ENCODE measurements around the gene RBM8A.

RBM8A gene

DNA sequence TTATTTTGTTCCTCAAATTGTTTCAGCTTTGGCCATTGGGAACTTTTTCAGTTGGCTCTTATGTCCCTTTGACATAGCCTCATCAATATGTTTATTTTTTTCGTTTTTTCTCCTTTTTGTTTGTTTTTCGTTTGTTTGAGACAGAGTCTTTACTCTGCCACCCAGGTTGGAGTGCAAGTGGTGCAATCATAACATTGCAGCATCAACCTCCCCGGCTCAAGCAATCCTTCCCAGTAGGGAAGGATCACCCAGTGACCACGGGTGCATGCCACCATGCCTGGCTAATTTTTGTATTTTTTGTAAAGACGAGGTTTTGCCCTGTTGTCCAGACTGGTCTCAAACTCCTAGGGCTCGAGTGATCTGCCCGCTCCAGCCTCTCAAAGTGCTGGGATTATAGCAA, 45.3 kb upstream of the RBM8A start:
- no peak overlapping the region for H2BK15ac ChIP-seq (ENCODE audit: low read length)
- no peaks in the 10 kb centered on the region for H3K36me3 ChIP-seq (replicated peaks in 1 of 2; ENCODE audit: control insufficient read depth in 2 of 2, insufficient read depth in 2 of 2, low read length in 2 of 2)
- no peak overlapping the region for H3K4ac ChIP-seq (ENCODE audit: low read length)
- no peak overlapping the region for H4K91ac ChIP-seq (ENCODE audit: low read depth, low read length, poor library complexity)
- no peak overlapping the region for H3K18ac ChIP-seq (ENCODE audit: low read length)
- no peak overlapping the region for H2AK5ac ChIP-seq (ENCODE audit: low read depth, low read length)
- H3K9ac ChIP-seq (ENCODE audit: low read depth, low read length, poor library complexity), result no peak overlapping the region
- no peak overlapping the region for H2AFZ ChIP-seq (ENCODE audit: low read length)
- H3K9me3 ChIP-seq (replicated peaks in 1 of 2; ENCODE audit: control insufficient read depth in 2 of 2, insufficient read depth in 1 of 2, low read depth in 1 of 2, low read length in 2 of 2), result peaks cover under 1% of the 10 kb centered on the region in 2 donors
- H3K4me2 ChIP-seq (ENCODE audit: insufficient read depth, low read length, poor library complexity, severe bottlenecking), result no peak overlapping the region
- WGBS, 2 donors (ENCODE audit: extremely low coverage in 2 of 2, insufficient read length in 2 of 2, insufficient replicate concordance in 1 of 2), result no CpG with 5 or more reads among the region's 7 CpGs
- no peak overlapping the region for H3K14ac ChIP-seq (ENCODE audit: low read length)
- no peaks in the 10 kb centered on the region for H3K4me1 ChIP-seq (ENCODE audit: control insufficient read depth in 2 of 2, insufficient read depth in 1 of 2, low read depth in 1 of 2, low read length in 2 of 2)
- H4K8ac ChIP-seq (ENCODE audit: low read depth, low read length), result no peak overlapping the region
- no peaks in the 10 kb centered on the region for H3K27me3 ChIP-seq (ENCODE audit: control insufficient read depth in 3 of 3, insufficient read depth in 3 of 3, low read depth in 1 of 3, low read length in 3 of 3)
- H2BK5ac ChIP-seq (ENCODE audit: low read length), result no peak overlapping the region
- no peak overlapping the region for H2BK120ac ChIP-seq (ENCODE audit: low read depth, low read length)
- no peak overlapping the region for H3K27ac ChIP-seq (replicated peaks; ENCODE audit: low read length)
- no peak for DNase-seq (ENCODE audit: low spot score)
- H2BK12ac ChIP-seq (ENCODE audit: low read length), result no peak overlapping the region
- H3K4me3 ChIP-seq (ENCODE audit: low read length in 2 of 2), result no peak overlapping the region
- H3K23ac ChIP-seq (ENCODE audit: low read depth, low read length, poor library complexity), result no peak overlapping the region
- H3K79me1 ChIP-seq (ENCODE audit: low read depth, low read length), result no peaks in the 10 kb centered on the region

GRCh38 chr1:145967288-145967687, 40.0 kb upstream of the RBM8A start:
- no CpG with 5 or more reads among the region's 2 CpGs for WGBS, 2 donors (ENCODE audit: extremely low coverage in 2 of 2, insufficient read length in 2 of 2, insufficient replicate concordance in 1 of 2)
- Histone ChIP-seq H2BK15ac (ENCODE audit: low read length) (no peak overlapping the region), H3K14ac (ENCODE audit: low read length) (no peak overlapping the region)

GRCh38 chr1:145965119-145965744, 37.9 kb upstream of the RBM8A start:
- Histone ChIP-seq H2AFZ (ENCODE audit: low read length) (peak overlapping the region; percentile 99), H3K4ac (ENCODE audit: low read length) (no peak overlapping the region), H3K4me1 (ENCODE audit: control insufficient read depth in 2 of 2, insufficient read depth in 1 of 2, low read depth in 1 of 2, low read length in 2 of 2) (peaks cover 10 to 30% of the 10 kb centered on the region in 2 donors), H3K27me3 (ENCODE audit: control insufficient read depth in 3 of 3, insufficient read depth in 3 of 3, low read depth in 1 of 3, low read length in 3 of 3) (peaks cover 0 to 33% (median 16%) of the 10 kb centered on the region in 3 experiments), H4K8ac (ENCODE audit: low read depth, low read length) (no peak overlapping the region), H3K9ac (ENCODE audit: low read depth, low read length, poor library complexity) (no peak overlapping the region), H3K18ac (ENCODE audit: low read length) (no peak overlapping the region), H3K14ac (ENCODE audit: low read length) (no peak overlapping the region), H4K91ac (ENCODE audit: low read depth, low read length, poor library complexity) (no peak overlapping the region), H2BK12ac (ENCODE audit: low read length) (no peak overlapping the region), H3K36me3 (replicated peaks in 1 of 2; ENCODE audit: control insufficient read depth in 2 of 2, insufficient read depth in 2 of 2, low read length in 2 of 2) (no peaks in the 10 kb centered on the region), H2BK5ac (ENCODE audit: low read length) (no peak overlapping the region), H3K4me3 (ENCODE audit: low read length in 2 of 2) (peak overlapping the region; percentile 86 to 95), H3K9me3 (replicated peaks in 1 of 2; ENCODE audit: control insufficient read depth in 2 of 2, insufficient read depth in 1 of 2, low read depth in 1 of 2, low read length in 2 of 2) (peaks cover 4 to 10% of the 10 kb centered on the region in 2 donors), H2BK120ac (ENCODE audit: low read depth, low read length) (no peak overlapping the region), H2BK15ac (ENCODE audit: low read length) (no peak overlapping the region), H3K23ac (ENCODE audit: low read depth, low read length, poor library complexity) (no peak overlapping the region), H3K4me2 (ENCODE audit: insufficient read depth, low read length, poor library complexity, severe bottlenecking) (peak overlapping the region; percentile 72), H3K27ac (replicated peaks; ENCODE audit: low read length) (no peak overlapping the region), H3K79me1 (ENCODE audit: low read depth, low read length) (no peaks in the 10 kb centered on the region), H2AK5ac (ENCODE audit: low read depth, low read length) (no peak overlapping the region)
- no peak for DNase-seq (ENCODE audit: low spot score)
- WGBS, 2 donors (ENCODE audit: extremely low coverage in 2 of 2, insufficient read length in 2 of 2, insufficient replicate concordance in 1 of 2), result no CpG with 5 or more reads among the region's 5 CpGs

More at GRCh38 chr1:145967288-145967687, 40.0 kb upstream of the RBM8A start:
- Histone ChIP-seq H3K4me1 (ENCODE audit: control insufficient read depth in 2 of 2, insufficient read depth in 1 of 2, low read depth in 1 of 2, low read length in 2 of 2) (peaks cover 4 to 16% of the 10 kb centered on the region in 2 donors), H3K23ac (ENCODE audit: low read depth, low read length, poor library complexity) (no peak overlapping the region), H2AK5ac (ENCODE audit: low read depth, low read length) (no peak overlapping the region), H3K9me3 (replicated peaks in 1 of 2; ENCODE audit: control insufficient read depth in 2 of 2, insufficient read depth in 1 of 2, low read depth in 1 of 2, low read length in 2 of 2) (peaks cover 2 to 10% of the 10 kb centered on the region in 2 donors), H3K4ac (ENCODE audit: low read length) (no peak overlapping the region), H4K91ac (ENCODE audit: low read depth, low read length, poor library complexity) (no peak overlapping the region), H3K36me3 (replicated peaks in 1 of 2; ENCODE audit: control insufficient read depth in 2 of 2, insufficient read depth in 2 of 2, low read length in 2 of 2) (no peaks in the 10 kb centered on the region), H3K27ac (replicated peaks; ENCODE audit: low read length) (no peak overlapping the region), H3K27me3 (ENCODE audit: control insufficient read depth in 3 of 3, insufficient read depth in 3 of 3, low read depth in 1 of 3, low read length in 3 of 3) (peaks cover 0 to 18% (median 6%) of the 10 kb centered on the region in 3 experiments), H2BK120ac (ENCODE audit: low read depth, low read length) (no peak overlapping the region), H3K79me1 (ENCODE audit: low read depth, low read length) (no peaks in the 10 kb centered on the region), H2BK12ac (ENCODE audit: low read length) (no peak overlapping the region), H2BK5ac (ENCODE audit: low read length) (no peak overlapping the region), H3K4me2 (ENCODE audit: insufficient read depth, low read length, poor library complexity, severe bottlenecking) (no peak overlapping the region), H3K4me3 (ENCODE audit: low read length in 2 of 2) (no peak overlapping the region), H3K9ac (ENCODE audit: low read depth, low read length, poor library complexity) (no peak overlapping the region), H4K8ac (ENCODE audit: low read depth, low read length) (no peak overlapping the region), H3K18ac (ENCODE audit: low read length) (no peak overlapping the region), H2AFZ (ENCODE audit: low read length) (no peak overlapping the region)
- DNase-seq (ENCODE audit: low spot score), result no peak

- H3K27ac ChIP-seq (replicated peaks; ENCODE audit: low read length), result no peak within 1 kb of the TSS
- peak; percentile 83 for DNase-seq (ENCODE audit: low spot score)
- peaks cover 6 to 10% of the 10 kb centered on the region in 2 donors for H3K9me3 ChIP-seq (replicated peaks in 1 of 2; ENCODE audit: control insufficient read depth in 2 of 2, insufficient read depth in 1 of 2, low read depth in 1 of 2, low read length in 2 of 2)
Observed at GRCh38 chr1:145964328-145965118, 37.2 kb upstream of the RBM8A start, which contains the start of the genes ANKRD34A and POLR3GL. Gene ANKRD34A (minus strand): TSS chr1:145964575. CDS start chr1:145961759, 2,816 bp downstream. Gene POLR3GL (plus strand): TSS chr1:145964690. CDS start chr1:145974866, 10,176 bp downstream.

More at GRCh38 chr1:145964328-145965118, 37.2 kb upstream of the RBM8A start, which contains the start of the genes ANKRD34A and POLR3GL:
- Histone ChIP-seq H3K4me1 (ENCODE audit: control insufficient read depth in 2 of 2, insufficient read depth in 1 of 2, low read depth in 1 of 2, low read length in 2 of 2) (peaks cover 13 to 36% of the 10 kb centered on the region in 2 donors), H3K14ac (ENCODE audit: low read length) (no peak within 1 kb of the TSS), H3K18ac (ENCODE audit: low read length) (peak within 1 kb of the TSS; percentile 34), H2BK12ac (ENCODE audit: low read length) (no peak within 1 kb of the TSS), H4K8ac (ENCODE audit: low read depth, low read length) (no peak within 1 kb of the TSS), H3K9ac (ENCODE audit: low read depth, low read length, poor library complexity) (peak within 1 kb of the TSS; percentile 13), H2BK15ac (ENCODE audit: low read length) (no peak within 1 kb of the TSS), H3K36me3 (replicated peaks in 1 of 2; ENCODE audit: control insufficient read depth in 2 of 2, insufficient read depth in 2 of 2, low read length in 2 of 2) (no peaks in the 10 kb centered on the region), H3K23ac (ENCODE audit: low read depth, low read length, poor library complexity) (no peak within 1 kb of the TSS), H3K4me2 (ENCODE audit: insufficient read depth, low read length, poor library complexity, severe bottlenecking) (peak within 1 kb of the TSS; percentile 72), H2BK5ac (ENCODE audit: low read length) (no peak within 1 kb of the TSS), H3K79me1 (ENCODE audit: low read depth, low read length) (no peaks in the 10 kb centered on the region), H2BK120ac (ENCODE audit: low read depth, low read length) (no peak within 1 kb of the TSS), H2AFZ (ENCODE audit: low read length) (peak within 1 kb of the TSS; percentile 99), H3K4ac (ENCODE audit: low read length) (no peak within 1 kb of the TSS), H4K91ac (ENCODE audit: low read depth, low read length, poor library complexity) (no peak within 1 kb of the TSS), H3K27me3 (ENCODE audit: control insufficient read depth in 3 of 3, insufficient read depth in 3 of 3, low read depth in 1 of 3, low read length in 3 of 3) (peaks cover 0 to 40% (median 16%) of the 10 kb centered on the region in 3 experiments), H3K4me3 (ENCODE audit: low read length in 2 of 2) (peak within 1 kb of the TSS; percentile 86 to 95), H2AK5ac (ENCODE audit: low read depth, low read length) (no peak within 1 kb of the TSS)
- no CpG with 5 or more reads among the region's 37 CpGs for WGBS, 2 donors (ENCODE audit: extremely low coverage in 2 of 2, insufficient read length in 2 of 2, insufficient replicate concordance in 1 of 2)
